Hippocampal formation (tissue), 2 donors: Measurements from ENCODE around the gene HRH2.
"Not testable (repeated sequence)": the region's sequence is repeated elsewhere in the genome, so short reads cannot be mapped to it uniquely, and the experiment has no call there.

ENCODE experiments used
- DNase-seq, 2 donors: peaks; one replicate each; lab custom pipeline; 2025; lab: John Stamatoyannopoulos, UW

HRH2 gene

DNA sequence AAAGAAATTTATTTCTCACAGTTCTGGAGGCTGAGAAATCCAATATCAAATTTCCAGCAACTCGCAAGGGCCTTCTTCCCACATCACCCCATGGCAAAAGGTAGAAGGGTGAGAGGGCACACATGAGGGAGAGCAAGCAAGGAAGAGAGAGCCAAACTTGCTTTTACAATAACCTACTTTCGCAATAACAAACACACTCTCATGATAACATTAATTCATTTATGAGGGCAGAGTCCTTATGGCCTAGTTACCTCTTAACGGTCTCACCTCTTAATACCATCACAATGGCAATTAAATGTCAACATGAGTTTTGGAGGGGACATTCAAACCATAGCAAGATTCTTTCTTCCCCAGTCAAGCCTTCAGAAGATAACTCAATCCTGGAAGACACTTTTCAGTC, 11.6 kb upstream of the HRH2 start:
- no peak for DNase-seq

DNA sequence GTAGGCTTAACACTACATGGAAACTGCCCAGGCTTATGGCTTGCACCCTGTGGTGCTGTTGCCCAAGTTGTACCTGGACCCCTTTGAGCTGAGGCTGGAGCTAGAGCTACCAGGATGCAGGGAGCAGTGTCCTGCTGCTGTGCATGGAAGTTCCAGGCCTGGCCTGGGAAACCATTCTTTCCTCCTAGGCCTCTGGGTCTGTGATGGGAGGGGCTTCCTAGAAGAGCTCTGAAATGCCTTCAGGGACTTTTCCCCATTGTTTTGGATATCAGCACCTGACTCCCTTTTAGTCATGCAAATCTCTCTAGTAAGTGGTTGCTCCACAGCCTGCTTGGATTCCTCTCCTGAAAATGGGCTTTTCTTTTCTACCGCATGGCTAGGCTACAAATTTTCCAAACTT, 7.9 kb upstream of the HRH2 start:
- no peak for DNase-seq

DNA sequence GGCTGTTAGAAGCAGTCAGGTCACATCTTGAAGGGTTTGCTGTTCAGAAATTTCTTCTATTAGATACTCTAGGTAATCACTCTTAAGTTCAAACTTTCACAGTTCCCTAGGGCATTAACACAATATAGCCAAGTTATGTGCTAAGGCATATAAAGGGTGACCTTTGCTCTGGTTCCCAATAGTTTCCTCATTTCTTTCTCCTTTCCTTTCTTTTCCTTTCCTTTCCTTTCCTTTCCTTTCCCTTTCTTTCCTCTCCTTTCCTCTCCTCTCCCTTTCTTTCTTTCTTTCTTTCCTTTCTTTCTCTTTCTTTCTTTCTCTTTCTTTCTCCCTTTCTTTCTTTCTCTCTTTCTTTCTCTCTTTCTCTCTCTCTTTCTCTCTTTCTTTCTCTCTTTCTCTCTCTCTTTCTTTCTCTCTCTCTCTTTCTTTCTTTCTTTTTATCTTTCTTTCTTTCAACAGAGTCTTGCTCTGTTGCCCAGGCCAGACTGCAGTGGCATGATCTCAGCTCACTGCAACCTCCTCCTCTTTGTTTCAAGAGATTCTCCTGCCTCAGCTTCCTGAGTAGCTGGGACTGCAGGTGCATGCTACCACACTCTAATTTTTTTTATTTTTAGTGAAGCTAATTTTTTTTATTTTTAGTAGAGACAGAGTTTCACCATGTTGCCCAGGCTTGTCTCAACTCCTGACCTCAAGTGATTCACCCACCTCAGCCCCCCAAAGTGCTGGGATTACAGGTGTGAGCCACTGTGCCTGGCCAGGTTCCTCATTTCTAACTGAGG, 7.3 kb upstream of the HRH2 start:
- DNase-seq: not testable (repeated sequence)

DNA sequence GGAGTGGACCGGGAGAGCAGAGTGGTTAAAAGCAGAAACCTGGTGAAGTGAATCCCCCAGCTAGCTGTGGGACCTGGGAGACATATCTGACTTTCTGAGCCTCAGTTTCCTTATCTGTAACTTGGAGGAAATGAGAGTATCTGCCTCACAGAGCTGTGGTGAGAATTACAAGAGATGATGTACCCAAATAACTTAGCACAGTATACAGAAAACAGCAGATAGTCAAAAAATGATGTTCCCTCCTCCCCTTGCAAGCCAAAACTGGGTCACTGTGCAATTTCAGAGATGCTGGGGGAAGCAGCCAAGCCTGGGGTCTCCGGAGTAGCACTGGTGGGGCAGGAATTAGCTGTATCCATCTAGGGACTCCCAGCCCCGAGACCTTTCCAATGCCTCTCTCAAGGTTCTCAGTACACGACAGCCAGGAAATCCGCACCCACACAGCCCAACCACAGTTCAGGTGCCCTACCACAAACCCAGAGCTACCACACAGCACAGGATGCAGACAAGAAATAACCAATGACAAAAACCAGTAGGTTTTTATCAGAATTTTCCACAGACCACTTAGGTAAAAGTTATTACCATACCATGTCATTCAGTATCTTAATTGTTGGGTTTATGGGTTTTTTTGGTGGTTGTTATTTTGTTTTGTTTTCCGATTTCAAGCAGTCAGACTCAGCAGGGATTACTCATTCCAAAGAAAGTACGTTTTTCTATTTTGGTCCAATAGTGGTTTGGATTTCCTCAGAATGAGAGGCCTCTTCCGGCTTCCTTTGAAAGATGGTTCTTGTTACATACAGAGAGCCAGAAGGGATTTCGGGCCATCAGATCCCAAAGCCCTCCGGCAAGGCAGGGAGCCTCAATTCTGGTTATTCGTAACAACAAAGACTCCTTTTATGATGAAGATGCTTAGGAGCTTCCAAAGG, 4.9 kb upstream of the HRH2 start:
- DNase-seq: no peak

GRCh38 chr5:175653763-175654162, 4.1 kb upstream of the HRH2 start:
- DNase-seq: no peak

- no peak for DNase-seq
These were observed 3.5 kb upstream of the HRH2 start for GRCh38 chr5:175654339-175654738.

DNA sequence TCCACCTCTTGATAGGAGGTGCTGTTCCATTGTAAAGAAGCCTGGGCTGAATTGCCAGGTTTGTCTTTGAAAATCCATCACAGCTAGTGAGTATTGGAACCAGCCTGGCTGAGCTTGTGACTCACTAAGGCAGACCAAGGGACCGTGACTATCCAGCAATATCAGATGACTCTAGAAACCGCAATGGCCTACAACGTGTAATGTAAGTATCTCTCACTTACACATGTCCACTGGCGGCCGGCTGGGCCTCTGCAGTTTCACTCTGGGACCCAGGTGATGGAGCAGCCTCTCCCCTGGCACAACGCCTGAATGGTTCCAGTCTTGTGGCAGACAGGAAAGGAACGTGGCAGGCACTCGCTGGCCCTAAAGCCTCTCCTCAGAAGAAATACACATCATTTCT, 3.1 kb upstream of the HRH2 start:
- no peak for DNase-seq

GRCh38 chr5:175655411-175655810, 2.5 kb upstream of the HRH2 start:
- DNase-seq: no peak

DNA sequence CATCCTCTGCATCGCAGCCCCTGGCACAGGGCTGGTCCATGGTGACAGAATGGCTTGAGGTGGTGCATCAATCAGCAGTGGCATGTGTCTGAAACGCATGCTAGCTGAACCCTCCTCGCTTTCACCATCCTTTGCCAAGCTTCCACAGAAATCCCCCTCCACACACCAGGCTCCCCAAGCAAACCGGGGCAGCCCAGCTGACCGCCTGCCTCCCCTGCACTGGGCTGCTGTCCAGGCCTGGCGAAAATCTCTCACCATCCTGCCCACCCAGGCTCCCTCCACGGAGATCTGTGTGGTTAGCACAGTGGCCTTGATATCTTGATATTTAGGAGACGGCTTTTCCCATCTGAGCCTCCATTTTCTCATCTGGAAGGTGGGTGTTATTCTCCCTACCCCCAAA, 905 bp upstream of the HRH2 start:
- DNase-seq: no peak

DNA sequence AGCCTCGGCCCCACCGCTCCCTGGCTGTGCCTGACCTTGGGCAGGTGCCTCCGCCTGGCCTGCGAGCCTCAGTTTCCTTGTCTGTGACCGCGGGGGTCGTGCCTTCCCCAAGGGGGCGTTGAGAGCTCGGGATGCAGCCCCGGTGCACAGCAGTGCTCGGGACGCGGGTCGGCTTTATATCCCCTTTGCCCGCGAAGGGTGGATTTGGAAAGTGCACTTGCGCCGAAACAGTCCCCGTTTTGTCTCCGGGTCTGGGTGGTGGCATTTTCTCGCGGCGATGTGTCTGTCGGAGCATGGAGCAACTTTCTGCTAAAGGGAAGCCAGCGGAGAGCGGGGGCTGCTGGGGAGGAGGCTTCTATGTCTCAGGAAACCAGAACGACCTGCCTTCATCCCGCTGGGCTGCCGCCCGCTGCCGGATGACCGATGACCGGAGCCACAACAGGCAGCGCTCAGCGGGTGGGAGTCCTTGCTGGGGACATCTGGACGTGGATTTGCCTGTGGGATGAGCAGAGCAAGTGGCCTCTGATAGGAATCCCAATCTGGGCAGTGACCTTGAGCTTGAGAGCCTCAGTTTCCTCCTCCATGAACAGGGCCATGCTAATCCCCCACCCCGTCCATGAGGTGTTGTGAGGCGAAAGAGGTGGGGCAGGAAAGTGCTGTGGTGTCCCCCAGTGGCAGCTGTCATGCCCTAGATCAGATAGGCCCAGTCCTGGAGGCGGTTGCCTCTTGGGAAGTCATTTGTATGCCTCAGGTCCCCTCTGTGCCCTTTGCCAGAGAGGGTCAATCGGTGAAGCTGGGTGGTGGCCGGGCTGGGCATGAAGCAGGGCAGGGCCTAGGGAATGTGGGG, 651 bp downstream of the HRH2 start:
- DNase-seq: no peak

- DNase-seq: no peak
These were observed 1.8 kb downstream of the HRH2 start for GRCh38 chr5:175659546-175660253.

DNA sequence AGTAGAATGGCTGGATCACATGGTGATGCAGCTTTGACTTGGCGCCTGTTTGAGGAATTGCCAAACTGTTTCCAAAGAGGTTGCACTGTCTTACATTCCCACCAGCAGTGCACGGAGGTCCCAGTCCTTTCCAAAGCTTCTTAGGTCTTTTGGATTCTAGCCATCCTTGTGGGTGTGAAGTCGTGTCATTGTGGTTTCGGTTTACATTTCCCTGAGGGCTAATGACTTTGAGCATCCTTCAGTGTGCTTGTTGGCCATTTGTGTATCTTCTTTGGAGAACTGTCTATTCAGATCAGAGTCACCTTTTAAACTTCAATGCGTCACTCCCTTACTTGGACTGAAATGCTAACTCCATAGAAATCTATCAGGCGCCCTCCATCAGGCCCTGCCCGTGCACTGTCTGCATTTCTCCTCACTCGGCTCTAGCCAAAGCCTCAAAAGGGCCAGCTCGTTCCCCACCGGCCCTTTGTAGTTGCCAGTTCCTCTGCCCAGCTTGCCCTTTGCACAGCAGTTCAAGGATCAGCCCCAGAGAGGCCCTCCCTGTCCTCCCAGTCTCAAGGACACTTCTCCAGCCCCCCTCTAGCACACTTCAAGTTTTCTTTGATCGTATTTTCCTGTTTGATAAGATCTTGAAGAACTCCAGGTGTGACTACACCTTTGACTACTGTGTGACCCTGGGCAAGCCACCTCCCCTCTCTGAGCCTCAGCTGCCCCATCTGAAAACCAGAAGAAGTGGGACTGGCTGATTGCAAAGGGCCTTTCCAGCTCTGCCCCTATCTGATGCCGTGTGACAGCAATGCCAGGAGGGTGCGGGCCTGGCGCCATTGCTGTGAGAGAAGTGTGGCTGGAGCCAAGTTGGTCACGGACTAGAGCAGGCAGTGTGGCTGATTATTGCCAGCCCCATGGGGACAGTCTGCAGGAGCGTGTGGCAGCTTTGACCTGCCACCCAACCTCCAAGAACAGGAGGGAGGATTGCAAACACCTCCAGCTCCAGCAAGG, 5.6 kb downstream of the HRH2 start:
- DNase-seq: no peak

- no peak for DNase-seq
These were observed 6.9 kb downstream of the HRH2 start for GRCh38 chr5:175664723-175665122.

DNA sequence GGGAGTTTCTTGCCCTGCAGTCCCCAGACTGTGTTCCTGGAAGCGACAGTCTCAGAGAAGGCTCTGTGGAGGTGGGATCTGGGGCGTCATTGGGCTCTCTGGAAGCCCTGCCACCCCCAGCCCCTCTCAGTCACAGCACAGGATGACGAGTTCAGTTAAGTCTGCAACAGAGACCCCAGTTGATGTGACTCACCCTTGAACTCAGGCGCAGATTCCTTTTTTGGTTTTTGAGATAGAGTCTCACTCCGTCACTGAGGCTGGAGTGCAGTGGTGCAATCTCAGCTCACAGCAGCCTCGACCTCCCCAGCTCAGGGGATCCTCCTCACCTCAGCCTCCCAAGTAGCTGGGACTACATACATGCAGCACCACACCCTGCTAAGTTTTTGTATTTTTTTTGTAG, 8.3 kb downstream of the HRH2 start:
- DNase-seq: no peak

DNA sequence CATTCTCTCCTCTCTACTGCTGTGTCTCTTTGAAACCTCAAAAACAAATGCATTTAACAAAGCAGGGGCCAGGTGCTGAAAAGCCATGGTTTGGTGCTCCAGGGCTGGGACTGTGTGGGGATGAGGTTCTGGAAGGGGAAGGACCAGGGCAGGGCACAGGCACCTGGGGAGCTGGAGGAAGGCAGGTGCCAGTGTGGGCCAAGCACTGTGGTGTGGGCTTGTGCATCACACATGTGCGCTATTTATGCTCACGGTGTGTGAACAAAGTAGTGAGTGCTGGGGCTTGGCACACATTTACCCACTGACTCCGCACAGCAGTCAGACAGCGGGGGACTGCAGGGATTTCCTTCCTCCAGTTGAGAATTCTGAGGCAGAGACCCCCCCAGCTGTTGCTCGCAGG, 10.1 kb downstream of the HRH2 start:
- no peak for DNase-seq

- DNase-seq: no peak
These were observed 12.5 kb downstream of the HRH2 start for GRCh38 chr5:175670372-175670771.

DNA sequence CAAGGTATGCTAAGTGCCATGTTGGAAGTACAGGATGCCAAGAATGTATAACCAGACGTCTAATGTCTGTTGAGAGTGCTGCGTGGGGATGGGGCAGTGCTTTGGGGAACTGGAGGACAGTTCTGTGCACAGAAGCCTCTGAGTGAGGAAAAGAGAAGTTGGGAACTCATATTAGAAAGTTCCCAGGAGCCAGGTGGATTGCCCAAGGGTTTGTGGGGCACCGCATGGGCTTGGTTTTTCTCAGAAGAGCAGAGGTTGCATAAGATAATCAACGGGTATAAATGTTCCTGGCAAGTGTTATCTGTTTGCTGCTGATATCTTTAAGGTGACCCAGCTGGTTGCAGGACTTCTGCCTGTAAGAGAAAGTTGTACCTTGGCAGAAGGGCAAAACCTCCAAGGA, 13.1 kb downstream of the HRH2 start:
- DNase-seq: no peak

DNA sequence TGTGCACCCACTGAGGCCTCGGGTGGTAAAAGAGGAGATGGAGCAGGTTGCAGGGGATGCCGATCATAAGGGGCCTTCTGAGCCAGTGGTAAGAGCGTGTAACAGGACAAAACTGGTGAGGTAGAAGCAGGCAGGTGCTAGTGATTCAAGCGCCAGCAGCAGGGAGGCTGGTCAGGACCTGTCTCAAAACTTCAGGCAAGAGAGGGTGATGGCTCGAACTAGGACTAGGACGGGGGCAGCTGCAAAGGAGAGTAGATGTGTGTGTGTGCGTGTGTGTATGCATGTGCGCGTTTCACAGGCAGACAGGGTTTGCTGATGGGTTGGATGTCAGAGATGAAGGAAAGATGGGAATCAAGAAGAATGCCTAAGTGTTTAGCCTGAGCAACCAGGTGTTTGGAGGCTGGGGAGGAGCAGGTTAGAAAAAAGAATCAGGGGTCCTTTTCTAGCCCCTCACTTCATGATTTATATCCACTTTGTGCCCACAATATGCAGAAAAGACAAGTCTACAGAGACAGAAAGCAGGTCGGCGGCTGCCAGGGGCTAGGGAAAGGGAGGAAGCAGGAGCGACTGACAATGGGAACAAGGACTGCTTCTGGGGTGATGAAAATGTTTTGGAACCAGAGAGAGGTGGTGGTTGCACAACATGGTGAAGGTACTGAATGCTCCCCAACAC, 15.2 kb downstream of the HRH2 start:
- DNase-seq: no peak

- no peak for DNase-seq
These were observed 17.0 kb downstream of the HRH2 start for GRCh38 chr5:175674731-175675346.
